ENCODE data around the gene PEAR1.

PEAR1 gene

DNA sequence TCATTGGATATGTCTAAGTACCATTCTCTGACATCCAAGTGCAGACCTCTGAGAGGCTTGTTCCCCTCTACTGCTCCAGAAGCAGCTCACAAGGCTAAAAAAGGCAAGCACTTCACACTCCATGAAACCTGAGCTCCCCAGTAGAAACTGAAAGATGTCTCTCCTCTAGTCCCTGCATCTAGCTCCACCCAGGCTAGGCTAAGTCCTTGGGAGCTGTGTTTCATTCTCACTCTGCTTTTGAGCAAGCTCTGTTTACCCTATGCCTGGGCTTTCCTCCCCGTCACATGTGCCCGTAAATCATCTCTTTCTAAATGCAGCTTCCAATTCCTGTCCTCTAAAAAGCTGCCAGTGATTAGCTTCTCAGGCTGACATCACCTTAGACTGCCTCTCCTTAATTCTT is 65.9 kb downstream of the PEAR1 start:
- no peak for DNase-seq

DNA sequence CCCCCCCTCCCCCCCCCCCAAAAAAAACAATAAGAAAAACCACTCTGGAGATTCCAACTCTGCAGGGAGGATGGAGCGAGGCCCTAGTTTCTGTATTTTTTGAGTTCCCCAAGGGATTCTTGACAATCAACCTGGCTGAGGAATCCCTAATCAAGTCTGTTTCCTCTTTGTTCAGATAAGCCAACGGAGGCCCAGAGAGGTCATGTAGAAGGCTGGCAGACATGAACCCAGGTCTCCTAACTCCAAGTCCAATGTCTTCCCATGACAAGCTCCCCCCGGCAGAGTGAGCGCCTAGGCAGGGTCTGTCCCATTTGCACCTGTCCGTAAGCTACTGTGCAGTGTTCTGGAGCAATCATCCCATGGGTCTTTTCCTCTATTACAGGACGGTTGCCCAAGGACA is 66.4 kb downstream of the PEAR1 start:
- DNase-seq: no peak

- no peak for DNase-seq
Observed at GRCh38 chr1:156961709-156962108, 68.2 kb downstream of the PEAR1 start.

DNA sequence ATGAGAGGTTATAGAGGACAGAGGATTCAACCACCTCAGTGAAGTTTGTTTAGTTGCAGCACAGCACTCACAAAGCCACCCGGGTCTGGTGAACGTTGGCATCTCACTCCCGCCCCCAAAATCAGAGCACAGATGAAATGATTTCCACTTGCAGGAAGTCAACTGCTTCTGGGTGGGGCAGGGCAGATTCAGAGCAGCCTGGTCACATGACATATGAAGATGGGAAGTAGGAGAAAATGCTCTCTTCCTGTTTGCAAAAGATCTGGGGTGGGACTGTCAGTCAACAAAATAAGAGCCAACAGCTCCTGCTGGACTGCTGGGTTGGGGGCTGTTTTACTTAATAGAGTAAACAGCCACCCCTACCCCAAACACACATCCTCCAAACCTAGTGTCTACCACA is 70.1 kb downstream of the PEAR1 start:
- DNase-seq: peak in 1 of 56 donors; percentile 8

GRCh38 chr1:156964441-156964840 is 70.9 kb downstream of the PEAR1 start:
- DNase-seq: no peak

Measured in amygdala (tissue), 56 donors.